Measurements from ENCODE around the gene DDX39A.
"Not testable (repeated sequence)": the region's sequence is repeated elsewhere in the genome, so short reads cannot be mapped to it uniquely, and the experiment has no call there.

The DDX39A gene

GRCh38 chr19:14419106-14419813 lies at the start of gene DDX39A:
Gene DDX39A (minus strand): TSS chr19:14419341. CDS start chr19:14413220, 6,121 bp downstream.
- peak within 1 kb of the TSS; percentile 91 to 97 for H3K4me3 Mint-ChIP-seq
- peak within 1 kb of the TSS; percentile 99 for H3K27ac Mint-ChIP-seq
- no peaks in the 10 kb centered on the region for H3K27me3 Mint-ChIP-seq
- H3K4me1 Mint-ChIP-seq = peaks cover 23 to 32% of the 10 kb centered on the region in 2 donors
- peak; percentile 98 for DNase-seq
- ATAC-seq (replicated peaks) = peak; percentile 93 to 94
- peaks cover 27 to 32% of the 10 kb centered on the region in 2 donors for H3K36me3 Mint-ChIP-seq
- peaks cover 0 to 3% of the 10 kb centered on the region in 2 donors for H3K9me3 Mint-ChIP-seq

DNA sequence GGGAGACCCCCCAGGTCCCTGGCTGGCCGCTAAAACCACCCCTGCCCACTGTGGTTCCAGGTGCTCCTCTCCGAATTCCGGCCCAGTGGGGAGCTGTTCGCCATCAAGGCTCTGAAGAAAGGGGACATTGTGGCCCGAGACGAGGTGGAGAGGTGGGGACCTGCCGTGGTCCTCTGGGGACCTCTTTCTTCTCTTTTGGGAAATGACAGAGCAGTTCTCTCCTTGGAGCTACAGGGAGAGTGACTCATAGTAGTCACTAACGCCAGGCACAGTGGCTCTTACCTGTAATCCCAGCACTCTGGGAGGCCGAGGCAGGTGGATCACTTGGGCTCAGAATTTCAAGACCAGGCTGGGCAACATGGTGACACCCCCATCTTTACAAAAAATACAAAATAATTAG lies 48.7 kb upstream of the DDX39A start:
- Mint-ChIP-seq H3K36me3 (peaks cover 61 to 77% of the 10 kb centered on the region in 2 donors), H3K27me3 (peaks cover 5 to 7% of the 10 kb centered on the region in 2 donors), H3K4me3 (no peak overlapping the region), H3K9me3 (no peaks in the 10 kb centered on the region), H3K4me1 (peaks cover 7 to 24% of the 10 kb centered on the region in 2 donors), H3K27ac (no peak overlapping the region)
- peak in 1 of 2 donors; percentile 51 for ATAC-seq (replicated peaks)
- DNase-seq = no peak

DNA sequence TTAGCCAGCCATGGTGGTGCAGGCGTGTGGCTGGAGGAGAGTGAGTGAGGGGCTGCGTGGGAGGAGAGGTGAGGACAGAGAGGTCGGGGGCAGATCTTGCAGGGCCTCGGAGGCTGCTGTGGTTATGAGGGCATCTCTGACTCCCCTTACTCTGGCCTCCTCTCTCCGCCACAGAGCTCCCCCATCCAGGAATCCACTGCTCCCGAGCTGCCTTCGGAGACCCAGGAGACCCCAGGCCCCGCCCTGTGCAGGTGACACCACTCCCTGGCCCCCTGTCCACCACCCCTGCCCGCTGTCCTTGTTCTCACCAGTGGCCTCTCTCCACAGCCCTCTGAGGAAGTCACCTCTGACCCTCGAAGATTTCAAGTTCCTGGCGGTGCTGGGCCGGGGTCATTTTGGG lies 48.2 kb upstream of the DDX39A start:
- DNase-seq = no peak
- no peak for ATAC-seq (replicated peaks)
- Mint-ChIP-seq H3K36me3 (peaks cover 66 to 77% of the 10 kb centered on the region in 2 donors), H3K9me3 (no peaks in the 10 kb centered on the region), H3K27ac (peak overlapping the region; percentile 47), H3K4me3 (no peak overlapping the region), H3K4me1 (peaks cover 7 to 20% of the 10 kb centered on the region in 2 donors), H3K27me3 (peaks cover under 1 to 2% of the 10 kb centered on the region in 2 donors)

DNA sequence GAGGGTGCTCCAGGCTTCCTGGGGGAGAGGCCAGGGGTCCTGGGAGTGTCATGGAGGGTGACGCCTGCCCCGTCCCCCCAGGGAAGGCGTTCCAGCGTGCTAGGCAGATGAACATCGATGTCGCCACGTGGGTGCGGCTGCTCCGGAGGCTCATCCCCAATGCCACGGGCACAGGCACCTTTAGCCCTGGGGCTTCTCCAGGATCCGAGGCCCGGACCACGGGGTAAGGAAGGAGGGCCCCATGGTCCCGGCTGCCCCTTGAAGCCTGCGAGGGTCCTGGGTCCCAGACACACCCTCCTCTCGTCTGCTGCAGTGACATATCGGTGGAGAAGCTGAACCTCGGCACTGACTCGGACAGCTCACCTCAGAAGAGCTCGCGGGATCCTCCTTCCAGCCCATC lies 44.6 kb upstream of the DDX39A start:
- DNase-seq = no peak
- Mint-ChIP-seq H3K27ac (peak overlapping the region; percentile 37), H3K4me1 (peaks cover 0 to 10% of the 10 kb centered on the region in 2 donors), H3K27me3 (no peaks in the 10 kb centered on the region), H3K4me3 (no peak overlapping the region), H3K9me3 (no peaks in the 10 kb centered on the region), H3K36me3 (peaks cover 49 to 56% of the 10 kb centered on the region in 2 donors)
- no peak for ATAC-seq (replicated peaks)

DNA sequence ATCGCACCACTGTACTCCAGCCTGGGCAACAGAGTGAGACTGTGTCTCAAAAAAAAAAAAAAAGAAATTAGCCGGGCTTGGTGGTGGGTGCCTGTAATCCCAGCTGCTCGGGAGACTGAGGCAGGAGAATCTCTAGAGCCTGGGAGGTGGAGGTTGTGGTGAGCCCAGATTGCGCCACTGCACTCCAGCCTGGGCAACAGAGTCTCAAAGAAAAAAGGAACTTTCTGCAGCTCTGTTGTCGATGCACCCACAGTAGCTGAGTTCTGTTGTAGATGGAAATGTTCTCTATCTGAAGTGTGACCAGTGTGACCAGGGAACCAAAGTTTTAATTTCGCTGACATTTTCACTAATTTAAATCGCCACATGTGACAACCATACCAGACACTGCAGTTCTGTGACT lies 43.3 kb upstream of the DDX39A start:
- DNase-seq; H3K4me3 Mint-ChIP-seq; H3K27me3 Mint-ChIP-seq; H3K27ac Mint-ChIP-seq; ATAC-seq (replicated peaks); H3K4me1 Mint-ChIP-seq; H3K9me3 Mint-ChIP-seq: not testable (repeated sequence)
- H3K36me3 Mint-ChIP-seq = peaks cover 38 to 49% of the 10 kb centered on the region in 2 donors

DNA sequence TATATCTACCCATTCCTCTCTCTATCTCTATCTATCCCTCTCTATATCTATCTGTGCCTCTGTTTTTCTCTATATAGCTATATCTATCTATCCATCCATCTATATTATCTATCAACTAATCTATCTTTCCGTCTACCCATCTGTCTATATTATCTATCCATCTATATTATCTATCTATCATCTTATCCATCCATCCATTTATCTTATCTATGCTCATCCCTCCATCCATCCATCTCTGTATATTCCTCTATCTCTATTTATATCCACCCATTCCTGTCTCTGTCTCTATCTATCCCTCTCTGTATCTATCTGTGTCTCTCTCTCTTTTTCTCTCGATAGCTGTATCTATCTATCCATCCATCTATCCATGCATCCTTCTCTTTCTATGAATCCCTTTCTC lies 41.8 kb upstream of the DDX39A start:
- H3K9me3 Mint-ChIP-seq = no peaks in the 10 kb centered on the region
- H3K4me3 Mint-ChIP-seq = no peak overlapping the region
- DNase-seq (no peak), ATAC-seq (replicated peaks) (no peak)
- no peak overlapping the region for H3K27ac Mint-ChIP-seq
- H3K27me3 Mint-ChIP-seq = no peaks in the 10 kb centered on the region
- no peaks in the 10 kb centered on the region for H3K4me1 Mint-ChIP-seq
- H3K36me3 Mint-ChIP-seq = peaks cover 28 to 40% of the 10 kb centered on the region in 2 donors

DNA sequence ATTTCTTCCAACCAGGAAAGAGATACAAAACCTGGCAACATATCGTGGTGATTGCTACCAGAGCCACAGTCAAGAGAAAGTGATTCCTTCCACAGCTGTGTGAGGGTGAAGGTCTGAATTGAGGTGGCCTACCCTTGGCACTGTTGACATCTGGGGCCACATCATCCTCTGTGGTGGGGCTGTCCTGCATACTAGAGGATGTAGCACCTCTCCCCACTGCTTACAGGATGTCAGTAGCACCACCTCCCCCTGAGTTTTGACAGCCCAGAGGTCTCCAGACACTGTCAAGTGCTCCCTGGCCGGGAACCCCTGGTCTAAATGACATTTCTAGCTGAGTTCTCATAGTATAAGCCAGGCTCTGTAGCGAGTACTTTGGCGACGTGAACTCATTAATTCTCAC lies 40.6 kb upstream of the DDX39A start:
- no peaks in the 10 kb centered on the region for H3K9me3 Mint-ChIP-seq
- peak in 1 of 2 donors; percentile 36 for ATAC-seq (replicated peaks)
- H3K4me1 Mint-ChIP-seq = no peaks in the 10 kb centered on the region
- H3K27ac Mint-ChIP-seq = peak overlapping the region; percentile 49
- no peak overlapping the region for H3K4me3 Mint-ChIP-seq
- H3K27me3 Mint-ChIP-seq = no peaks in the 10 kb centered on the region
- H3K36me3 Mint-ChIP-seq = peaks cover 30 to 46% of the 10 kb centered on the region in 2 donors
- no peak for DNase-seq

GRCh38 chr19:14452303-14452702 lies 33.2 kb upstream of the DDX39A start:
- not testable (repeated sequence) for H3K4me1 Mint-ChIP-seq; DNase-seq; H3K4me3 Mint-ChIP-seq; H3K27me3 Mint-ChIP-seq; H3K27ac Mint-ChIP-seq; ATAC-seq (replicated peaks); H3K9me3 Mint-ChIP-seq
- H3K36me3 Mint-ChIP-seq = peaks cover 39 to 56% of the 10 kb centered on the region in 2 donors

GRCh38 chr19:14450876-14451275 lies 31.7 kb upstream of the DDX39A start:
- DNase-seq (no peak), ATAC-seq (replicated peaks) (no peak)
- Mint-ChIP-seq H3K27me3 (no peaks in the 10 kb centered on the region), H3K4me1 (peaks cover 5 to 6% of the 10 kb centered on the region in 2 donors), H3K36me3 (peaks cover 51 to 67% of the 10 kb centered on the region in 2 donors), H3K9me3 (peaks cover 0 to 7% of the 10 kb centered on the region in 2 donors), H3K4me3 (no peak overlapping the region), H3K27ac (no peak overlapping the region)

DNA sequence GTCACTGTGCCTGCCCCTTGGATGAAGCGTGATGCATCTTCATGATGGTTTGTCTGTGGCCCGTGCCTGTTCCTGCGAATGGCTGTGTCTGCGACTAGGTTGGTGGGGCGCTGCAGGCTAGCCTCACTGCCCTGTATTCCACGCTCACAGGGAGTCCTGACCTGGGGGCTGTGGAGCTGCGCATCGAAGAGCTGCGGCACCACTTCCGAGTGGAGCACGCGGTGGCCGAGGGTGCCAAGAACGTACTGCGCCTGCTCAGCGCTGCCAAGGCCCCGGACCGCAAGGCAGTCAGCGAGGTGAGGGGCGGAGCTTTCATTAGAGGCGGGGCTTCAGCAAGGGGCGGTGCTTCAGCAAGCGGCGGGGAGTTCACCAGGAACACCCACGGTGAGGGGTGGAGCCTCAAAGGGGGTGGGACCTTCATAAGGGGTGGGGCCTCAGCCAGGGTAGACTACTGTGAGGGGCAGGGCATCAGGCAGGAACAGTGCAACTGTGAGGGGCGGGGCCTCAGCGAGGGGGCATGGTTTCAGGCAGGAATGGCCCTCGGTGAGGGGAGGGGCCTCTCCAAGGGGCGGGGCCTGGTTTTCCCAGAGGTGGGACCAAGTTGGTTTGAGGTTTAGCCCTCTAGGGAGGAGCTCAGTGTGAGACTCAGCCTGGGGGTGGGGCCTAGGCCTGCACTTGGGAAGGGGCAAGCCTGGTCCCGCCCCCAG lies 31.2 kb upstream of the DDX39A start:
- H3K9me3 Mint-ChIP-seq = peaks cover 0 to 7% of the 10 kb centered on the region in 2 donors
- peaks cover 52 to 62% of the 10 kb centered on the region in 2 donors for H3K36me3 Mint-ChIP-seq
- peaks cover 5 to 6% of the 10 kb centered on the region in 2 donors for H3K4me1 Mint-ChIP-seq
- ATAC-seq (replicated peaks) = peak; percentile 95 to 96
- H3K27ac Mint-ChIP-seq = peak overlapping the region; percentile 9
- no peaks in the 10 kb centered on the region for H3K27me3 Mint-ChIP-seq
- peak; percentile 62 for DNase-seq
- no peak overlapping the region for H3K4me3 Mint-ChIP-seq

GRCh38 chr19:14449321-14449720 lies 30.2 kb upstream of the DDX39A start:
- Mint-ChIP-seq H3K27ac (no peak overlapping the region), H3K36me3 (peaks cover 51 to 60% of the 10 kb centered on the region in 2 donors), H3K9me3 (peaks cover 0 to 7% of the 10 kb centered on the region in 2 donors), H3K27me3 (no peaks in the 10 kb centered on the region), H3K4me1 (peaks cover 6 to 9% of the 10 kb centered on the region in 2 donors), H3K4me3 (no peak overlapping the region)
- no peak for ATAC-seq (replicated peaks)
- DNase-seq = no peak

DNA sequence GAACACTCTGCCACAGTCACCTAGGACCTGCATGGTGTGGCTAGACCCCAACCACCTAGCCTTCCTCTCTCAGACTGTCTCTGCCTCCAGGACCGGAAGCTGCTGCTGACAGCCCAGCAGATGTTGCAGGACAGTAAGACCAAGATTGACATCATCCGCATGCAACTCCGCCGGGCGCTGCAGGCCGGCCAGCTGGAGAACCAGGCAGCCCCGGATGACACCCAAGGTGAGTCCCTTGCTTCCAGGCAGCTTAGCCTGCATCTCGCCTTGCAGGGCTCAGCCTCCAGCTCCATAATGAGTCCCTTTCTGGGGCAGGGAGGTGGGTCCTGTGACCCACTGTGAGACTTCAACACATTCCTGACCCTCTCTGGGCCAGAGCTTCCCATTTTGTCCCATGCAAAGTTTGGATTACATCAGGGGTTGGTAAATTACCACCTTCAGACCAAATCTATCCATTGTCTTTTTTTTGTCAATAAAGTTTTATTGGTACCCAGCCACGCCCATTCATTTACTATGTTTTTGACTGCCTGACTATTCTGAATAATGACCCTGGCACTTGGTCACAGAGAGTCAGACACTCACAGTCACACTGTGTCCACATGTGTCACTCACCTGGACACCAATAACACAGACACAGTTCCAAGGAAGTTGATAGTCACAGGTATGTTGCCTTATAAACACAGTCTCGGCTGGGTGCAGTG lies 27.3 kb upstream of the DDX39A start:
- H3K9me3 Mint-ChIP-seq = peaks cover 0 to 7% of the 10 kb centered on the region in 2 donors
- no peak for ATAC-seq (replicated peaks)
- no peak for DNase-seq
- H3K4me1 Mint-ChIP-seq = peaks cover 11 to 12% of the 10 kb centered on the region in 2 donors
- H3K4me3 Mint-ChIP-seq = no peak overlapping the region
- peaks cover 58 to 65% of the 10 kb centered on the region in 2 donors for H3K36me3 Mint-ChIP-seq
- H3K27me3 Mint-ChIP-seq = no peaks in the 10 kb centered on the region
- H3K27ac Mint-ChIP-seq = no peak overlapping the region

DNA sequence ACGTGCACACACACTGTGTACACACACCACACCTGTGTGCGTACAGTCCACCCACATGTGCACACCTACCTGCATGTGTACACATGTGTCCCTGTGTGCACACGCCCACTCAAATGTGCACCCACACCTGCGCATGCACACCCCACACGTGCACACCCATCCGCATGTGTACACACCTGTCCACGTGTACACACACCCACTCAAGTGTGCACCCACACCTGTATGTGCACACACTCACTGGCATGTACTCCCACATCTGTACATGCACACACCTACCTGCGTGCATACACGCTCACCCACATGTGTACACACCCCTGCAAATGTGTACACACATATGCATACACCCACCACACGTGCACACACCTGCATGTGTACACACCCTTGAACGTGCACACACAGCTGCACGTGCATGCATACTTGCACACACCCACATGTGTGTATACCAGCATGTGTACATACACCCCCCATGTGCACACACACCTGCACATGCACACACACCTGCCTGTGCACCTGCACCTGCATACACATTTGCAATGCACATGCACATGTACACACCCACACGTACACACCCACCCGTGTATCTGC lies 24.6 kb upstream of the DDX39A start:
- H3K27me3 Mint-ChIP-seq = no peaks in the 10 kb centered on the region
- peaks cover 46 to 51% of the 10 kb centered on the region in 2 donors for H3K36me3 Mint-ChIP-seq
- ATAC-seq (replicated peaks) (no peak), DNase-seq (no peak)
- H3K4me1 Mint-ChIP-seq = peaks cover 24 to 33% of the 10 kb centered on the region in 2 donors
- H3K9me3 Mint-ChIP-seq = no peaks in the 10 kb centered on the region
- no peak overlapping the region for H3K4me3 Mint-ChIP-seq
- H3K27ac Mint-ChIP-seq = no peak overlapping the region
